HG03196 (cell line): ENCODE measurements around the gene CNIH1.
"Not testable (repeated sequence)": the region's sequence is repeated elsewhere in the genome, so short reads cannot be mapped to it uniquely, and the experiment has no call there.

Experiments used
- ATAC-seq: cut with Tn5 transposase; IDR thresholded peaks from one replicate; pipeline ENCODE4 v1.9.1; 2021; ENCODE audit not compliant: unreplicated experiment

CNIH1 gene

DNA sequence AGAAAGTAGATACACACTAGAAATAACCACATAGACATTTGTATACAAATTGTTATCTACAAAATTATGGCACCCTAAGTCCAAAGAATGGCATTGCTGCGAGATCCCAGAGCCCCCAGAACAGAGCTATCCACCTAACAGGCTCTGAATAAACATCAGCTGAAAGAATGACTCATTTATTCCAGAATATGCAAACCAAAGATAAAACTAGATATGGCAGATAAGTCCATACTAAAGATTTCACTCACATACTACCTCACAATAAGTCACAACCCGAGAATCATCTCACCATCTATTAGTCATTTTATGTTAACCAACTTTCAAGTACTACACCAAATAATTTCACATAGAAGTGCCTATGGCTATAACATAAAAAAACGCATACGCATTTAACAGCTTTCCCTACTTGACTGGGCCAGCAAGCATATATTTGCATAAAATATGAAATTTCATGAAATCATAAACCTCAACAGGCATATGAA lies 5.6 kb downstream of the CNIH1 start:
- ATAC-seq: peak; percentile 44

- no peak for ATAC-seq
These were observed 12.6 kb downstream of the CNIH1 start for GRCh38 chr14:54428527-54428926.

- no peak for ATAC-seq
These were observed 13.3 kb downstream of the CNIH1 start for GRCh38 chr14:54427871-54428270.

- ATAC-seq: no peak
These were observed 15.5 kb downstream of the CNIH1 start for GRCh38 chr14:54425537-54426274.

GRCh38 chr14:54425068-54425467 lies 16.1 kb downstream of the CNIH1 start:
- ATAC-seq: no peak

- no peak for ATAC-seq
These were observed 16.7 kb downstream of the CNIH1 start for GRCh38 chr14:54424479-54424901.

- no peak for ATAC-seq
These were observed 17.2 kb downstream of the CNIH1 start for GRCh38 chr14:54423991-54424390.

GRCh38 chr14:54420478-54421142 lies 20.6 kb downstream of the CNIH1 start:
- no peak for ATAC-seq

GRCh38 chr14:54411371-54411770 lies 29.8 kb downstream of the CNIH1 start:
- ATAC-seq: no peak

- ATAC-seq: no peak
These were observed 31.0 kb downstream of the CNIH1 start for GRCh38 chr14:54410215-54410614.

DNA sequence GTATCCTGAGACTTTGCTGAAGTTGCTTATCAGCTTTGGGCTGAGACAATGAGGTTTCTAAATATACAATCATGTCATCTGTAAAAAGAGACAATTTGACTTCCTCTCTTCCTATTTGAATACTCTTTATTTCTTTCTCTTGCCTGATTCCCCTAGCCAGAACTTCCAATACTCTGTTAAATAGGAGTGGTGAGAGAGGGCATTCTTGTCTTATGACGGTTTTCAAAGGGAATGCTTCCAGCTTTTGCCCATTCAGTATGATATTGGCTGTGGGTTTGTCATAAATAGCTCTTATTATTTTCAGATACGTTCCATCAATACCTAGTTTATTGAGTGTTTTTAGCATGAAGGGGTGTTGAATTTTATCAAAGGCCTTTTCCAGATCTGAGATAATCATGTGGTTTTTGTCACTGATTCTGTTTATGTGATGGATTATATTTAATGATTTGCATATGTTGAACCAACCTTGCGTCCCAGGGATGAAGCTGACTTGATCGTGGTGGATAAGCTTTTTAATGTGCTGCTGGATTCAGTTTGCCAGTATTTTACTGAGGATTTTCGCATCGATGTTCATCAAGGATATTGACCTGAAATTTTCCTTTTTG lies 37.7 kb downstream of the CNIH1 start:
- ATAC-seq: not testable (repeated sequence)

DNA sequence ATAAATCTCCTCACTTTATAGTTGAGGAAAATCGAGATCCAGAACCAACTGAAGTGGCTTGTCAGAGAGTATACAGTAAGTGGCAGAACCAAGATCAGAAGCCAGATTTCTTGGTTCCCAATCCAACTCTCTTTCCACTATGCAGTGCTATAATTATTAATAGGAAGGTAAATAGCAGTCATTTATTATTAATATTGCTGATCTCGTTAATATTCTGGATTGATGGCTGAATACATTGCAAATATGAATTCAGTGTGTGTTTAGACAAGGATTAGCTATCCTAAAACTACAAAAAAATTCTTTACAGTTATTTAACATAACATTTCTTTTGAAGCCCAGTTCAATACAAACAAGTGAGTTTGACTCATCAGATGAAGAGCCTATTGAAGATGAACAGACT lies 41.6 kb downstream of the CNIH1 start:
- no peak for ATAC-seq

DNA sequence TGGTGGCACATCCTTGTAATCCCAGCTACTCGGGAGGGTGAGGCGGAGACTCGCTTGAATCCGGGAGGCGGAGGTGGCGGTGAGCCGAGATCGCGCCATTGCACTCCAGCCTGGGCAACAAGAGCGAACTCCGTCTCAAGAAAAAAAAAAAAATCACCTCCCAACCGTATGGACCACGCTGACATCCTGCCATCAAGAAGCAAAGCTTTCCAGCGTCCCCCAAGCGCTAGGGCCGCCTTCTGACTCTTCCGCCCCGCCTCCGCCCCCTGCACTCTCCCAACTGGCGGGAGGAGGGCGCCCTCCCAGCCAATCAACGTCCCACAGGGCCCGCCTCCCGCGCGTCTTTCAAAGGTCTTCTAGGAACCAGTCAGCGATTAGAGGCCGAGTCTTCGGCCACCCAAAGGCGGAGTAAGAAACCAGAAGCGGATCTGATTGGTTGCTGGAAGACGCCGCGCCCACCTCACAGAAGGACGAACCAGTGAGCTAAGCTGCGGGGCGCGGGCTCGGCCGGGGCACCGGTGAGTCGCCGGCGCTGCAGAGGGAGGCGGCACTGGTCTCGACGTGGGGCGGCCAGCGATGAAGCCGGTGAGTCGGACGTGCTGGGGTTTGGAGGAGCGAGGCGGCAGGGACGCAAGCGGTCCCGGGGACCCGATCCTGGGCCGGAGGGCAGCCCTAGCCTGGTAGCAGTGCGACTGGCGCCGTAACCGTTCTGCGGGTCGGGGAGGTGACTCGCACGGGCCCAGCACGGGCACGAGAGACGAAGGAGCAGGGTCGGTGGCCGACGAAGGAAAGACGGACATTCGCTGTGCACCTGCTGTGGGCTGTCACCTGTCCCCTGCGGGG lies 44.5 kb downstream of the CNIH1 start, which contains the start of gene CDKN3:
TSS of gene CDKN3 (plus strand) at position 515 of the 843 bp plus-strand sequence. CDS start at position 577, 62 bp downstream.
- peak; percentile 97 for ATAC-seq

DNA sequence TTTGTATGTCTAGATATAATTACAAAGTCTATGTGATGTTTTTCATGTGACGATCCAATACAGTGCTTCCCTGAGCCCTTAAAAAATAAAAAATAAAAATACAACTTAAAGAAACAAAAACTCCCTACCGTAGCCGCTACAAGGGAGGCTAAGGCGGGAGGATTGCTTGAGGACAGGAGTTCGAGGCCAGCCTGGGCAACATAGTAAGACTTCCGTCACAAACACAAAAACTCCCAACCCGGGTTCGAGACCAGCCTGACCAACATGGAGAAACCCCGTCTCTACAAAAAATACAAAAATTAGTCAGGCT lies 45.0 kb downstream of the CNIH1 start:
- ATAC-seq: no peak

GRCh38 chr14:54395716-54396115 lies 45.5 kb downstream of the CNIH1 start:
- no peak for ATAC-seq

- no peak for ATAC-seq
These were observed 45.9 kb downstream of the CNIH1 start for GRCh38 chr14:54395284-54395683.

DNA sequence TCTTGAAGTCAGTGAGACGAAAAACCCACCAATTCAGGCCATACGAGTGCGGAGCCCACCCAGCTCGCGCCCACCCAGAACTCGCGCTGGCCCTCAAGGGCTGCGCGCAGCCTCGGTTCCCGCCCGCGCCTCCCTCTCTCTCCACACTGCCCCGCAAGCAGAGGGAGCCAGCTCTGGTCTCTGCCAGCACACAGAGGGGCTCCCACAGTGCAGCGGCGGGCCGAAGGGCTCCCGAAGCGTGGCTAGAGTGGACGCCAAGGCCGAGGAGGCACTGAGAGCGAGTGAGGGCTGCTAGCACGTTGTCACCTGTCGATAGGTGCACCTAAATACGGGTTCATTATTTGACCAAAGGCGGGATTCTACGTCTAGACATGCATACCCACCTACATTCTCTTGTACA lies 46.6 kb downstream of the CNIH1 start:
- ATAC-seq: no peak

GRCh38 chr14:54392986-54393884 lies 47.9 kb downstream of the CNIH1 start:
- ATAC-seq: not testable (repeated sequence)

DNA sequence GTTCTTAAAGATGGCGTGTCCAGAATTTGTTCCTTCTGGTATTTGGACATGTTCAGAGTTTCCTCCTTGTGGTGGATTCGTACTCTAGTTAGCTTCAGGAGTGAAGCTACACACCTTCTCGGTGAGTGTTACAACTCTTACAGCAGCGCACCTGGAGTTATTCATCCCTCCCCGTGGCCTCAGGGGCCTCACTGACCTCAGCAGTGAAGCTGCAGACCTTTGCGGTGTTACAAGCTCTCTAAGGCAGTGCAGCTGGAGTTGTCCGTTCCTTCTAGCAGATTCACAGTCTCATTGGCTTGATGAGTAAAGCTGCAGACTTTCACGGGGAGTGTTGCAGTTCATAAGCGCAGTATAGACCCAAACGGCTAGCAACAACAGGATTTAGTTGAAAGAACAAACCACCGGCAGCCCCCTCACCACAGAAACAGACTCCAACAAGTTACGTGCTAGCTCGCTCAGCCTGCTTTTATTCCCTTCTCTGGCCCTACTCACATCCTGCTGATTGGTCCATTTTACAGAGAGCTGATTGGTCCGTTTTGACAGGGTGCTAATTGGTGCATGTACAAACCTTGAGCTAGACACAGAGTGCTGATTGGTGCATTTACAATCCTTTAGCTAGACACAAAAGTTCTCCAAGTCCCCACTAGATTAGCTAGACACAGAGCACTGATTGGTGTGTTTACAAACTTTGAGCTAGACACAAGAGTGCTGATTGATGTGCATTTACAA lies 48.9 kb downstream of the CNIH1 start:
- no peak for ATAC-seq
